Ascending aorta (tissue), 2 donors: ENCODE measurements around the gene ZBTB2. TPM values are rescaled to one million over a fixed set of nuclear protein-coding genes. Genes with fewer than 3 reads are reported as not detected.
"Not testable (repeated sequence)": the region's sequence is repeated elsewhere in the genome, so short reads cannot be mapped to it uniquely, and the experiment has no call there.

Experiments used
- DNase-seq, 2 donors: peaks; one replicate each; pipeline ENCODE4 v3.0.0-alpha.2; 2019; ENCODE audit warnings: low spot score in 2 of 2
- H3K27ac ChIP-seq, 2 donors: fragments of 200-600 bp; sonication (generic); one replicate each; pipeline ENCODE4 v1.5.1; 2016 to 2017; ENCODE audit warnings: mild to moderate bottlenecking in 1 of 2
- H3K27me3 ChIP-seq: fragments of 200-600 bp; sonication (generic); one replicate; pipeline ENCODE4 v1.5.1; 2017
- H3K36me3 ChIP-seq, 2 donors: fragments of 200-600 bp; sonication (generic); one replicate each; pipeline ENCODE4 v1.5.1; 2016
- H3K4me1 ChIP-seq, 2 donors: fragments of 200-600 bp; sonication (generic); one replicate each; pipeline ENCODE4 v1.5.1; 2016 to 2017; ENCODE audit warnings: mild to moderate bottlenecking in 1 of 2
- H3K4me3 ChIP-seq, 2 donors: fragments of 200-600 bp; sonication (generic); one replicate each; pipeline ENCODE4 v1.5.1; 2016 to 2017; ENCODE audit warnings: mild to moderate bottlenecking in 1 of 2
- H3K9me3 ChIP-seq, 2 donors: fragments of 200-600 bp; sonication (generic); one replicate each; pipeline ENCODE4 v1.5.1; 2016
- CTCF ChIP-seq, 3 experiments: fragments of 200-600 bp in 2 of 3; fragments of 450-650 bp in 1 of 3; sonication (generic) in 2 of 3; IDR thresholded peaks; one replicate each; pipeline ENCODE4 v1.5.1; 2016 to 2019; ENCODE audit warnings: antibody characterized with exemption in 3 of 3, mild to moderate bottlenecking in 1 of 3, moderate library complexity in 1 of 3
- intact Hi-C: fragments of 100-400 bp; cut with DNase I; formaldehyde crosslinking; loops from one replicate; pipeline ENCODE4 v1.15.1; 2023
- total RNA-seq: library from RNA; depleted of rRNA; stranded (reverse); fragments of >200 nt; gene quantifications from one replicate; pipeline ENCODE4 v1.1.0, GENCODE V29; 2016

The ZBTB2 gene
- total RNA-seq, 1 donor from 2014 or later = 9.9 TPM

- H3K9me3 ChIP-seq = no peaks in the 10 kb centered on the region
- H3K4me3 ChIP-seq = no peak overlapping the region
- no peak overlapping the region for H3K27ac ChIP-seq
- H3K4me1 ChIP-seq = no peaks in the 10 kb centered on the region
- TF ChIP-seq CTCF (IDR thresholded peaks at IDR 0.05) = no peak
- intact Hi-C loops = no loop called here
- peaks cover 11 to 21% of the 10 kb centered on the region in 2 donors for H3K36me3 ChIP-seq
- DNase-seq = no peak
- no peaks in the 10 kb centered on the region for H3K27me3 ChIP-seq
These were observed 33.5 kb downstream of the ZBTB2 start for GRCh38 chr6:151357758-151358436.

GRCh38 chr6:151356983-151357382 is 34.4 kb downstream of the ZBTB2 start:
- H3K27ac ChIP-seq, H3K9me3 ChIP-seq, intact Hi-C loops, H3K4me3 ChIP-seq, H3K4me1 ChIP-seq, H3K27me3 ChIP-seq, DNase-seq: not testable (repeated sequence)
- peaks cover 7 to 18% of the 10 kb centered on the region in 2 donors for H3K36me3 ChIP-seq

- intact Hi-C loops = no loop called here
- TF ChIP-seq CTCF (IDR thresholded peaks at IDR 0.05) = no peak
- no peak for DNase-seq
- Histone ChIP-seq H3K27ac (no peak overlapping the region), H3K4me1 (no peaks in the 10 kb centered on the region), H3K4me3 (no peak overlapping the region), H3K9me3 (no peaks in the 10 kb centered on the region), H3K27me3 (no peaks in the 10 kb centered on the region), H3K36me3 (peaks cover 0 to 20% of the 10 kb centered on the region in 2 donors)
These were observed 37.6 kb downstream of the ZBTB2 start for GRCh38 chr6:151353795-151354194.

- intact Hi-C loops = no loop called here
- peaks cover 0 to 20% of the 10 kb centered on the region in 2 donors for H3K36me3 ChIP-seq
- H3K4me3 ChIP-seq = no peak overlapping the region
- H3K4me1 ChIP-seq = no peaks in the 10 kb centered on the region
- H3K9me3 ChIP-seq = no peaks in the 10 kb centered on the region
- DNase-seq = no peak
- H3K27me3 ChIP-seq = no peaks in the 10 kb centered on the region
- TF ChIP-seq CTCF (IDR thresholded peaks at IDR 0.05) = no peak
- H3K27ac ChIP-seq = no peak overlapping the region
These were observed 38.7 kb downstream of the ZBTB2 start for GRCh38 chr6:151352410-151353396.

- Histone ChIP-seq H3K4me3 (no peak overlapping the region), H3K4me1 (no peaks in the 10 kb centered on the region), H3K36me3 (peaks cover 0 to 20% of the 10 kb centered on the region in 2 donors), H3K9me3 (no peaks in the 10 kb centered on the region), H3K27ac (no peak overlapping the region), H3K27me3 (no peaks in the 10 kb centered on the region)
- no peak for DNase-seq
- TF ChIP-seq CTCF (IDR thresholded peaks at IDR 0.05) = no peak
- intact Hi-C loops = no loop called here
These were observed 39.6 kb downstream of the ZBTB2 start for GRCh38 chr6:151351731-151352130.

- Histone ChIP-seq H3K4me3 (no peak overlapping the region), H3K9me3 (no peaks in the 10 kb centered on the region), H3K36me3 (peaks cover 0 to 17% of the 10 kb centered on the region in 2 donors)
These were observed 40.1 kb downstream of the ZBTB2 start for GRCh38 chr6:151351146-151351700.

More at GRCh38 chr6:151351146-151351700, 40.1 kb downstream of the ZBTB2 start:
- H3K4me1 ChIP-seq = no peaks in the 10 kb centered on the region
- intact Hi-C loops = no loop called here
- no peaks in the 10 kb centered on the region for H3K27me3 ChIP-seq
- DNase-seq = no peak
- no peak overlapping the region for H3K27ac ChIP-seq
- no peak for TF ChIP-seq CTCF (IDR thresholded peaks at IDR 0.05)
